Prostate gland (tissue), 2 donors: Measurements from ENCODE around the gene KEAP1. TPM values are rescaled to one million over a fixed set of nuclear protein-coding genes. Genes with fewer than 3 reads are reported as not detected.
"Not testable (repeated sequence)": the region's sequence is repeated elsewhere in the genome, so short reads cannot be mapped to it uniquely, and the experiment has no call there.

Experiments used
- DNase-seq: peaks from one replicate; pipeline ENCODE4 v3.0.0-alpha.2; 2019; ENCODE audit warnings: low spot score
- H3K27ac ChIP-seq, 2 donors: fragments of 200-600 bp; sonication (generic); 2 replicates each; pipeline ENCODE4 v1.5.1; 2017 to 2019
- H3K27me3 ChIP-seq: fragments of 200-600 bp; sonication (generic); replicated peaks from 2 replicates; pipeline ENCODE4 v1.5.1; 2019; ENCODE audit not compliant: insufficient read depth
- H3K36me3 ChIP-seq, 2 donors: fragments of 200-600 bp; sonication (generic); 1 replicate in 1 of 2; 2 replicates in 1 of 2; pipeline versions ENCODE4 v1.5.1 to v1.8.1; 2017 to 2019
- H3K4me1 ChIP-seq: fragments of 200-600 bp; sonication (generic); replicated peaks from 2 replicates; pipeline ENCODE4 v1.5.1; 2019
- H3K4me3 ChIP-seq, 2 donors: fragments of 200-600 bp; sonication (generic); 2 replicates each; pipeline ENCODE4 v1.5.1; 2017 to 2019
- H3K9me3 ChIP-seq: fragments of 200-600 bp; sonication (generic); 2 replicates; pipeline ENCODE4 v1.5.1; 2017
- POLR2A ChIP-seq: fragments of 450-650 bp; IDR thresholded peaks from one replicate; pipeline ENCODE4 v1.6.1; 2016; ENCODE audit warnings: antibody characterized with exemption, mild to moderate bottlenecking
- POLR2AphosphoS5 ChIP-seq: sonication (generic); formaldehyde crosslinking; IDR thresholded peaks from one replicate; pipeline ENCODE4 v1.6.1; 2017; ENCODE audit warnings: antibody characterized with exemption
- WGBS: methylation state at CpG from one replicate; pipeline ENCODE4 v1.1.5; 2018; 5-methylcytosine and 5-hydroxymethylcytosine counted together
- intact Hi-C: fragments of 100-400 bp; cut with DNase I; formaldehyde crosslinking; loops from one replicate; pipeline ENCODE4 v1.14.2; 2022
- total RNA-seq, 2 donors: library from RNA; depleted of rRNA; stranded (reverse); fragments of >200 nt; gene quantifications; one replicate each; pipeline ENCODE4 v1.1.0, GENCODE V29; 2016
- TF ChIP-seq, protein P1 (sequence below), 4 experiments: fragments of 200-600 bp in 2 of 4; fragments of 450-650 bp in 2 of 4; sonication (generic) in 2 of 4; IDR thresholded peaks; 1 replicate in 3 of 4; 2 replicates in 1 of 4; pipeline ENCODE4 v1.5.1; 2016 to 2019; ENCODE audit warnings: antibody characterized with exemption in 4 of 4, mild to moderate bottlenecking in 2 of 4, moderate library complexity in 2 of 4

The KEAP1 gene
- total RNA-seq, 2 donors from 2014 or later: 93.4 to 94.2 TPM

DNA sequence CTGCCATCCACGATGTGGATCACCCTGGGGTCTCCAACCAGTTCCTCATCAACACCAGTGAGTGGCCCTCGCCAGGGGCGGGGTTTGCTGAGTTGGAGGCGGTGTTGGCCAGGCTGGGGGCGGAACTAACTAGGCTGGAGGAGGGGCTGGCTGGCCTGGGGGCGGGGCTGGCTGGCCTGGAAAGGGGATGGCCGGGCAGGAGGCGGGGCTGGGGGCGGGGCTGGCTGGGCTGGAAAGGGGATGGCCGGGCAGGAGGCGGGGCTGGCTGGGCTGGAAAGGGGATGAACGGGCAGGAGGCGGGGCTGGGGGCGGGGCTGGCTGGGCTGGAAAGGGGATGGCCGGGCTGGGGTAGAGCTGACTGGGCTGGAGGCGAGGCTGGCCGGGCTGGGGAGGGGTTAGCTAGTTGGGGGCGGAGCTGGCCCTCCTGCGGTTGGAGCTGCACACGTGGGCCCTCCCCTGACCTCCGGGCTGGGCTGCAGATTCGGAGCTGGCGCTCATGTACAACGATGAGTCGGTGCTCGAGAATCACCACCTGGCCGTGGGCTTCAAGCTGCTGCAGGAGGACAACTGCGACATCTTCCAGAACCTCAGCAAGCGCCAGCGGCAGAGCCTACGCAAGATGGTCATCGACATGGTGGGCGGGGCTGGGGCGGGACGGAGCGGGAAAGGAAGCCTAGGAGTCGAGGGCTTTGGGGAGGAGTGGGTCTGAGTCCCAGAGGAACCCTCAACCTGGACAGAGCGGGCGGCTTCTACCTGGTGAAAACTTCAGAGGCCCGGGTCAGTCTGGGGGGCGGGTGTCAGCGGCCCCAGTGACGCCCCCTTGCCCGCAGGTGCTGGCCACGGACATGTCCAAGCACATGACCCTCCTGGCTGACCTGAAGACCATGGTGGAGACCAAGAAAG lies 41.9 kb downstream of the KEAP1 start:
- DNase-seq: peak; percentile 92
- peak overlapping the region; percentile 5 to 29 for H3K4me3 ChIP-seq
- TF ChIP-seq POLR2A (no peak), POLR2AphosphoS5 (peak; percentile 3)
- TF ChIP-seq, protein P1, sequence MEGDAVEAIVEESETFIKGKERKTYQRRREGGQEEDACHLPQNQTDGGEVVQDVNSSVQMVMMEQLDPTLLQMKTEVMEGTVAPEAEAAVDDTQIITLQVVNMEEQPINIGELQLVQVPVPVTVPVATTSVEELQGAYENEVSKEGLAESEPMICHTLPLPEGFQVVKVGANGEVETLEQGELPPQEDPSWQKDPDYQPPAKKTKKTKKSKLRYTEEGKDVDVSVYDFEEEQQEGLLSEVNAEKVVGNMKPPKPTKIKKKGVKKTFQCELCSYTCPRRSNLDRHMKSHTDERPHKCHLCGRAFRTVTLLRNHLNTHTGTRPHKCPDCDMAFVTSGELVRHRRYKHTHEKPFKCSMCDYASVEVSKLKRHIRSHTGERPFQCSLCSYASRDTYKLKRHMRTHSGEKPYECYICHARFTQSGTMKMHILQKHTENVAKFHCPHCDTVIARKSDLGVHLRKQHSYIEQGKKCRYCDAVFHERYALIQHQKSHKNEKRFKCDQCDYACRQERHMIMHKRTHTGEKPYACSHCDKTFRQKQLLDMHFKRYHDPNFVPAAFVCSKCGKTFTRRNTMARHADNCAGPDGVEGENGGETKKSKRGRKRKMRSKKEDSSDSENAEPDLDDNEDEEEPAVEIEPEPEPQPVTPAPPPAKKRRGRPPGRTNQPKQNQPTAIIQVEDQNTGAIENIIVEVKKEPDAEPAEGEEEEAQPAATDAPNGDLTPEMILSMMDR (IDR thresholded peaks at IDR 0.05): peak in 1 of 4 experiments; percentile 7
- H3K36me3 ChIP-seq: no peaks in the 10 kb centered on the region
- no peak overlapping the region for H3K27ac ChIP-seq
- intact Hi-C loops: no loop called here
- H3K27me3 ChIP-seq: no peaks in the 10 kb centered on the region
- 5% methylated on average over 45 of the region's 45 CpGs for WGBS
- no peaks in the 10 kb centered on the region for H3K4me1 ChIP-seq
- H3K9me3 ChIP-seq: no peaks in the 10 kb centered on the region

DNA sequence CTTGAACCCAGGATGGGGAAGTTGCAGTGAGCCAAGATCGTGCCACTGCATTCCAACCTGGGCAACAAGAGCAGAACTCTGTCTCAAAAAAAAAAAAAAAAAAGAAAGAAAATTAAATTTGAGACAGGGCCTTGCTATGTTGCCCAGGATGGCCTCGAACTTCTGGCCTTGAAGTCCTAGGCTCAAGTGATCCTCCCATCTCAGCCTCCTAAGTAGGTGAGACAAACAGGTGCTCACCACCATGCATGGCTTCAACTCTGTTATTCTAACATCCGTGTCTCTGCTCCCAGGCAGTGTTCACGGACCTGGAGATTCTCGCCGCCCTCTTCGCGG lies 42.5 kb downstream of the KEAP1 start:
- no peak for DNase-seq
- Histone ChIP-seq H3K4me1 (no peaks in the 10 kb centered on the region), H3K4me3 (no peak overlapping the region), H3K9me3 (no peaks in the 10 kb centered on the region), H3K36me3 (no peaks in the 10 kb centered on the region), H3K27me3 (no peaks in the 10 kb centered on the region), H3K27ac (no peak overlapping the region)
- TF ChIP-seq, protein P1 (IDR thresholded peaks at IDR 0.05): no peak
- no peak for TF ChIP-seq POLR2A
- no peak for TF ChIP-seq POLR2AphosphoS5
- intact Hi-C loops: no loop called here
- 48% methylated on average over 8 of the region's 8 CpGs for WGBS

DNA sequence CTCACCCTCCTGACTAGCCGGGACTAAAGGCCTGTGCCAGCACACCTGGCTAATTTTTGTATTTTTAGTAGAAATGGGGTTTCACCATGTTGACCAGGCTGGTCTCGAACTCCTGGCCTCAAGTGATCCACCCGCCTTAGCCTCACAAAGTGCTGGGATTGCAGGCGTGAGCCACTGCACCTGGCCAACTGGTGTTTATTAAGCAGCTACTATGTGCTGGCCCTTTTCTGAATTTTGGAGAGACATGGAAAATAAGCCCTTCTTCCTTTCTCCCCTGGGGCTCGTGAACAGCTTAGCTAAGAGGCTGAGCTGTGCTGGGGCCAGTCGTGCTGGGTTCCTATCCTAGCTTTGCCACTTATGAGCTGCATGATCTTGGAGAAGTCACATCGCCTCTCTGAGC lies 44.4 kb downstream of the KEAP1 start:
- DNase-seq, H3K27ac ChIP-seq, H3K4me1 ChIP-seq, intact Hi-C loops, H3K27me3 ChIP-seq, H3K36me3 ChIP-seq, H3K4me3 ChIP-seq, H3K9me3 ChIP-seq: not testable (repeated sequence)
- WGBS: 90% methylated on average over 7 of the region's 7 CpGs

DNA sequence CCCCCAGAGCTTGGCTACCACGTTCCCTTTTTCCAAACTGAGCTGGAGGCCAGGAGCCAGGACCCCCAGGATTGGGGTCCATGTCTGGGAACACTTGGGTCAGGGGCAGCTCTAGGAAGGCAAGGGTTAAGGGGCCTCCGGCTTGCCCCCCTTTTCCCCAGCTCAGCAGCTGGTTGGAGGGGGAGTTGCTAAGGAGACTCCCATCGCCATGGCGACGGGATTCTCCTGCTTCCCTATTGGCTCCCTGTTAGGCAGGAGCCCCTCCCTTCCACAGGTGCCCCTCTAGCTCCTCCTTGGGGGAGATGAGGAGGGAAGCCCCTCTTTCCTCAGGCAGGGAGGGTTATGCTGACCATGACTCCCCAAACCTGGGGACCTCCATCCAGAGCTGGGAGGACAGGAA lies 48.9 kb downstream of the KEAP1 start:
- intact Hi-C loops: no loop called here
- no peak overlapping the region for H3K4me3 ChIP-seq
- TF ChIP-seq, protein P1 (IDR thresholded peaks at IDR 0.05): no peak
- WGBS: 35% methylated on average over 5 of the region's 5 CpGs
- H3K9me3 ChIP-seq: no peaks in the 10 kb centered on the region
- no peaks in the 10 kb centered on the region for H3K4me1 ChIP-seq
- H3K36me3 ChIP-seq: no peaks in the 10 kb centered on the region
- H3K27me3 ChIP-seq: no peaks in the 10 kb centered on the region
- DNase-seq: no peak
- no peak overlapping the region for H3K27ac ChIP-seq

DNA sequence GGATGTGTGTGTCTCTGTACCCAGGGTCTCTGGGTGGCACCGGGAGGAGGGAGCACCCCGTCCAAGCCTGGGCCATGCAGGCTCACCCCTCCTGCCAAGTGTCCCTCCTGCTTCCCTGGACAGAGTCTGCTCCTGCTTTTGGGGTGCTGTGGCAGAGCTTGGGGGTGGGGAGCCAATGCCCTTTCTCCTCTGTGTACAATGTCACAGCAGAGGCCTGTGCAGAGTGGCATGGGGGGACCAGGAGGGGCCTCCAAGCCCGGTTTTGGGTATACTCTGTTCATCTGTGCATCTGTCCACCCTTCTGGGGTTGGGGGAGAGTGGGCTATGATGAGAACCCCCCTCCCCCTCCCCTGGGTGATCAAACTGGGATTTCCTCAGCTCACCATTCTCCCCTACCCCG lies 49.3 kb downstream of the KEAP1 start:
- no peak for DNase-seq
- TF ChIP-seq, protein P1 (IDR thresholded peaks at IDR 0.05): no peak
- TF ChIP-seq POLR2A (no peak), POLR2AphosphoS5 (no peak)
- Histone ChIP-seq H3K27me3 (no peaks in the 10 kb centered on the region), H3K4me3 (no peak overlapping the region), H3K9me3 (no peaks in the 10 kb centered on the region), H3K27ac (no peak overlapping the region), H3K36me3 (no peaks in the 10 kb centered on the region), H3K4me1 (no peaks in the 10 kb centered on the region)
- intact Hi-C loops: no loop called here
- 66% methylated on average over 4 of the region's 4 CpGs for WGBS
